Measurements from ENCODE around the gene ARHGAP32. TPM values are rescaled to one million over a fixed set of nuclear protein-coding genes. Genes with fewer than 3 reads are reported as not detected.

The ARHGAP32 gene
- total RNA-seq, 1 experiment from 2014 or later: 22.0 TPM

- Histone ChIP-seq H3T11ph (ENCODE audit: low read length) (no peak overlapping the region), H3K79me2 (ENCODE audit: insufficient read depth, low read length) (peaks cover 2% of the 10 kb centered on the region; the same call in 1 of the 2 replicates), H3K23ac (ENCODE audit: insufficient read length, low read depth, low read length) (no peak overlapping the region), H3K9ac (ENCODE audit: extremely low read depth, insufficient read length, low read length) (no peak overlapping the region), H3K14ac (ENCODE audit: insufficient read depth, low read length) (no peak overlapping the region), H3K18ac (ENCODE audit: insufficient read length, low read depth, low read length) (no peak overlapping the region), H2BK20ac (ENCODE audit: low read depth, low read length, poor library complexity, severe bottlenecking) (no peak overlapping the region), H2AFZ (ENCODE audit: low read length) (no peak overlapping the region), H2BK120ac (ENCODE audit: low read depth, low read length, poor library complexity, severe bottlenecking) (no peak overlapping the region), H3K27ac (ENCODE audit: insufficient read length, low read depth, low read length) (no peak overlapping the region), H4K5ac (ENCODE audit: insufficient read length, low read depth, low read length) (no peak overlapping the region), H3K23me2 (ENCODE audit: insufficient read length, low read depth, low read length, poor library complexity, severe bottlenecking) (no peaks in the 10 kb centered on the region), H2BK12ac (ENCODE audit: insufficient read length, low read depth, low read length) (no peak overlapping the region), H3K56ac (ENCODE audit: insufficient read length, low read depth, low read length) (no peak overlapping the region), H2BK15ac (ENCODE audit: low read depth, low read length) (no peak overlapping the region), H3K79me1 (ENCODE audit: insufficient read depth, low read depth, low read length, poor library complexity, severe bottlenecking) (no peaks in the 10 kb centered on the region), H3K4ac (ENCODE audit: low read depth, low read length) (no peak overlapping the region), H3K4me2 (ENCODE audit: insufficient read depth, insufficient read length, low read length) (no peak overlapping the region), H4K91ac (ENCODE audit: insufficient read length, low read depth, low read length) (no peak overlapping the region), H4K8ac (replicated peaks; ENCODE audit: insufficient read length, low read depth, low read length) (no peak overlapping the region), H2BK5ac (ENCODE audit: insufficient read length, low read length) (no peak overlapping the region), H3K27me3 (ENCODE audit: insufficient read depth, low read length) (no peaks in the 10 kb centered on the region), H4K20me1 (ENCODE audit: control insufficient read depth, insufficient read depth, insufficient read length) (no peaks in the 10 kb centered on the region), H2AK5ac (ENCODE audit: insufficient read length, low read length) (no peak overlapping the region), H3K4me1 (ENCODE audit: insufficient read depth, low read length) (peaks cover 6% of the 10 kb centered on the region; the same call in 1 of the 2 replicates), H3K9me3 (ENCODE audit: control insufficient read depth, low read depth, low read length) (no peaks in the 10 kb centered on the region)
- TF ChIP-seq CTCF (conservative IDR thresholded peaks at IDR 0.05): no peak
- DNase-seq: no peak
- no CpG with 5 or more reads among the region's 3 CpGs for WGBS (ENCODE audit: extremely low coverage, insufficient read length, low lambda C conversion rate)
- Mint-ChIP-seq H3K9me3 (peaks cover 18 to 19% of the 10 kb centered on the region in 2 experiments), H3K4me1 (peaks cover 49 to 53% of the 10 kb centered on the region in 2 experiments), H3K27ac (no peak overlapping the region; a peak in 1 of 7 replicates), H3K36me3 (ENCODE audit: insufficient read depth in 1 of 3, low read depth in 3 of 3) (peaks cover 12 to 23% (median 14%) of the 10 kb centered on the region in 3 experiments), H3K4me3 (no peak overlapping the region), H3K27me3 (ENCODE audit: low read depth) (no peaks in the 10 kb centered on the region)
Observed at GRCh38 chr11:129222158-129222557, 30.0 kb upstream of the ARHGAP32 start.
